Adrenal gland (tissue), 5 donors: Measurements from ENCODE around the gene EPN3.

Experiments
- CTCF ChIP-seq, 6 experiments: fragments of 450-650 bp in 4 of 6; fragments of 200-600 bp in 2 of 6; sonication (generic) in 1 of 6; IDR thresholded peaks; 1 replicate in 5 of 6; 2 replicates in 1 of 6; pipeline versions ENCODE4 v1.5.1 to v1.8.0; 2016 to 2021; ENCODE audit warnings: antibody characterized with exemption in 6 of 6, mild to moderate bottlenecking in 2 of 6, moderate library complexity in 1 of 6
- POLR2A ChIP-seq, 2 donors: fragments of 450-650 bp; IDR thresholded peaks; one replicate each; pipeline ENCODE4 v1.6.1; 2017; ENCODE audit warnings: antibody characterized with exemption in 2 of 2, mild to moderate bottlenecking in 2 of 2, moderate library complexity in 1 of 2
- donor health status: DM: no; HTN: no; CAD: no.

GRCh38 chr17:50508573-50509460, 23.7 kb upstream of the EPN3 start:
- TF ChIP-seq POLR2A (IDR thresholded peaks at IDR 0.05) (no peak), CTCF (IDR thresholded peaks at IDR 0.05) (no peak)
